ENCODE measurements around the gene RAD23B.

DNA sequence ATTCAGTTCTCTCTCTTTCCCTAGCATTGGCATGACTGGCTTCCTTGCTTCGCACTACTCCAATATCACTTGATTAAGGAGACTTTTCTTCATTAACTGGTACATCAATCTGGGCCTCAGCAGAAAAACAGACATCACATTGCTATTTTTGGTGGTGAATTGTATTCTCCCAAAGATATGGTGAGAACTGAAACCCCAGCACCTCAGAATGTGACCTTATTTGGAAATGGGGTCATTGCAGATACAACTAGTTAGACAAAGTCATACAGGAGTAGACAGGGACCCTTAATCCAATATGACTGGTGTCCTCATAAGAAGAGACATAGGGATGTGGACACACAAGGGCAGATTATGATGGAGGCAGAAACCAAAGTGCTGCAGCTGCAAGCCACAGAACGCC is 7.5 kb upstream of the RAD23B start:
- TF ChIP-seq POLR2A (IDR thresholded peaks at IDR 0.05): no peak
- no peak for TF ChIP-seq CTCF (IDR thresholded peaks at IDR 0.05)

All from right lobe of liver (tissue), 4 donors.